HG02970 (cell line): Measurements from ENCODE around the gene HPDL.
"Not testable (repeated sequence)": the region's sequence is repeated elsewhere in the genome, so short reads cannot be mapped to it uniquely, and the experiment has no call there.

Experiments
- ATAC-seq: cut with Tn5 transposase; IDR thresholded peaks from one replicate; pipeline ENCODE4 v1.9.1; 2021; ENCODE audit warnings: mild to moderate bottlenecking, moderate library complexity, moderate number of reproducible peaks; ENCODE audit not compliant: unreplicated experiment, low FRiP score

The HPDL gene

DNA sequence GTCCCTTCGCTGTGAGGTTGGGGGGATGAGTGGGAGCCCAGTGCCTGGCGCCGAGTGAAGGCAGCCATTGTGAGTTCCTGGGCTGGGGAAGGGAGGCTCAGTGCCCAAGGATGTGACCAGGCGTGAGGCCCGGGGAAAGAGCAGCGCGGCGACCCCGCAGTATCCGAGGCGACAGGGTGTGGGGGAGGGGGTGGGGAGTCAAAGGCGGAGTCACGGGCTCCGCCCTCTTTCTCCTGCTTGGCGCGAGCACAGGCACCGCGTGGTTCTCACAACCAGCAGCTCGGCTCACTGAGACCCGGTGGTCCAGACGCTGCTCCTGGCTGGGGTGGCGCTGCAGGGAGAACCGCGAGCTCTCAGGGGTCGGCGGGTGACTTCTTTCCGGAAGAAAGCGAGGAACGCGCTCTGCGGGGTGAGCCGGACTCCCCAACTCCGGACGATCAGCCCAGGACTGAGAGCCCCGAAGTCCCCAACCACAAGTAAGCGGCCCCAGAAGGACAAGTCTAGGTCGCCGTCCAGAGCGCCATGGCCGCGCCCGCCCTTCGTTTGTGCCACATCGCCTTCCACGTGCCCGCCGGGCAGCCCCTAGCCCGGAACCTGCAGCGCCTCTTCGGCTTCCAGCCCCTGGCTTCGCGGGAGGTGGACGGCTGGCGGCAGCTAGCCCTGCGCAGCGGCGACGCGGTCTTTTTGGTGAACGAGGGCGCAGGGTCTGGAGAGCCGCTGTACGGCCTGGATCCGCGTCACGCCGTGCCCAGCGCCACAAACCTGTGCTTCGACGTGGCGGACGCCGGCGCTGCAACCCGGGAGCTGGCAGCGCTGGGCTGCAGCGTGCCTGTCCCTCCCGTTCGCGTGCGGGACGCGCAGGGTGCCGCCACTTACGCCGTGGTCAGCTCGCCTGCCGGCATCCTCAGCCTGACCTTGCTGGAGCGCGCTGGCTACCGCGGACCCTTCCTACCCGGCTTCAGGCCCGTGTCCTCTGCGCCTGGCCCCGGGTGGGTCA lies at the start of gene HPDL:
Gene HPDL, plus strand, starts transcription at position 269 of the 997 bp plus-strand sequence. Its CDS starts 254 bp downstream, at position 523.
- ATAC-seq, result no peak

DNA sequence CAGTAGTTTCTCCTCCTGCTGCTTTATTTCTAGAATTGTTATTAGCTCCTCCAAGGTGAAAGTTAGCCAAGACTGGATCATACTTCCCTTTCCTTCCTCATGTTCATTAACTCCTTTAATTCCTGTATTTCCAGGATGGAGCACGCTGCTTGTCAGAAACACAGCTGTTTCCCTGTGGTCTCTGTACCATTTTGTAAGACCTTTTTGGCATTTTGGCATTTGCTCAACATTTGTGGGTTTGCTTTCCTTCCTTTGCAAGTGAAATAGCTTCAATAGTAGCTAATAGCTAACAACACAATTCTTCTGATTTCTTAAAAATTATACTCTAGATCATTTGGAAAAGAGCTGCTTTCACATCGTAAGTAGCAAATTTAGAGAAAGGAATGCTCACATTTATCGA lies 44.3 kb upstream of the HPDL start:
- ATAC-seq, result no peak

DNA sequence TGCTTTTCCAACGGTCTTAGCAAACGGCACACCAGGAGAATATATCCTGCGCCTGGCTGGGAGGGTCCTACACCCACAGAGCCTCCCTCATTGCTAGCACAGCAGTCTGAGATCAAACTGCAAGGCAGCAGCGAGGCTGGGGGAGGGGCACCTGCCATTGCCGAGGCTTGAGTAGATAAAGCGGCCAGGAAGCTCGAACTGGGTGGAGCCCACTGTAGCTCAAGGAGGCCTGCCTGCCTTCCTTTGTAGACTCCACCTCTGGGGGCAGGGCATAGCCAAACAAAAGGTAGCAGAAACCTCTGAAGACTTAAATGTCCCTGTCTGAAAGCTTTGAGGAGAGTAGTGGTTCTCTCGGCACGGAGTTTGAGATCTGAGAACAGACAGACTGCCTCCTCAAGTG lies 41.8 kb upstream of the HPDL start:
- ATAC-seq, result not testable (repeated sequence)

- ATAC-seq, result not testable (repeated sequence)
Measured at GRCh38 chr1:45286521-45286920, 40.2 kb upstream of the HPDL start.

DNA sequence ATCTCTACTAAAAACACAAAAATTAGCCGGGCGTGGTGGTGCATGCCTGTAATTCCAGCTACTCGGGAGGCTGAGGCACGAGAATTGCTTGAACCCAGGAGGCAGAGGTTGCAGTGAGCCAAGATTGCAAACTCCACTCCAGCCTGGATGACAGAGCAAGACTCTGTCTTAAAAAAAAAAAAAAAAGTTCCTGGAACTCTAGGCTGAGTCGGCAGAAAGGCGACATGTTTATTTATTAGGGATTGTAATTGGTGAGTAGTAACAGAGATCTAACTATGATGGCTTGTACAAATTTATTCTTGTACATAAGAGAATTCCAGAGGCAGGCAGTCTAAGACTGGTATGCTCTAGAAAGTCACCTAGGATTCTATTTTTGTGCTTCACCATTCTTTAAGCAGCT lies 35.7 kb upstream of the HPDL start:
- ATAC-seq, result not testable (repeated sequence)

- no peak for ATAC-seq
Measured at GRCh38 chr1:45291716-45292115, 35.0 kb upstream of the HPDL start.

DNA sequence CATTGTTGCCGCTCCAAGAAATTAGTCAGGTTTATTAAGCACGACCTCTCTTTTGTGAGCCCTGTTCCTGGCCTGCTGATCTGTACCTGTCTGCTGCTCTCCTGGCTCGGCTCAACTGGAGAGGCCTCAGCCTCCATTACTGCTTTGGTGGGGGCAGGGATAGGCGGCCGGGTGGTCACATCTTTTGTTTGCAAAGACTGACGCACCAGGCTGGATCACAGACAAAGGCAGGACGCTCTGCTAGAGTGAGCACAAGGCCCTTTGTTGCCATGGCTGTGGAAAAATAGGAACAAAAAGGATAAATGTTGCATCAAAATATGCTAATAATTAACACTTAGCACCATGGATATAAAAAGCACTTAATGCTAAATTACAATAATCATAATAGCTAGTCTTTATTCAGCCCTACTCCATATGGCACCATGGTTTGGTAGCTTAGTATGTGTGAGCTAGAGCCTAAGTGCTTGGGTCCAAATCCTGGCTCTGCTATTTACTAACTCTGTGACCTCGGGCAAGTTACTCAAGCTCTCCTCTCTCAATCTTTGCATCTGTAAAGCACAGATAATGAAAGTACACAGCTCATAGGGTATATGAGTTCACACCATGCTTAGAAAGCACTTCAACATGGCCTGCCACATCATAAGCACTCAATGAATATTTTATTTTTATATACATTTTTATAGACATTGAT lies 28.9 kb upstream of the HPDL start:
- no peak for ATAC-seq

- ATAC-seq, result no peak
Measured at GRCh38 chr1:45299296-45299695, 27.4 kb upstream of the HPDL start.

- no peak for ATAC-seq
Measured at GRCh38 chr1:45299981-45300668, 26.6 kb upstream of the HPDL start.

- ATAC-seq, result no peak
Measured at GRCh38 chr1:45300669-45300997, 26.1 kb upstream of the HPDL start.

GRCh38 chr1:45302505-45303150 lies 24.1 kb upstream of the HPDL start:
- ATAC-seq, result no peak

DNA sequence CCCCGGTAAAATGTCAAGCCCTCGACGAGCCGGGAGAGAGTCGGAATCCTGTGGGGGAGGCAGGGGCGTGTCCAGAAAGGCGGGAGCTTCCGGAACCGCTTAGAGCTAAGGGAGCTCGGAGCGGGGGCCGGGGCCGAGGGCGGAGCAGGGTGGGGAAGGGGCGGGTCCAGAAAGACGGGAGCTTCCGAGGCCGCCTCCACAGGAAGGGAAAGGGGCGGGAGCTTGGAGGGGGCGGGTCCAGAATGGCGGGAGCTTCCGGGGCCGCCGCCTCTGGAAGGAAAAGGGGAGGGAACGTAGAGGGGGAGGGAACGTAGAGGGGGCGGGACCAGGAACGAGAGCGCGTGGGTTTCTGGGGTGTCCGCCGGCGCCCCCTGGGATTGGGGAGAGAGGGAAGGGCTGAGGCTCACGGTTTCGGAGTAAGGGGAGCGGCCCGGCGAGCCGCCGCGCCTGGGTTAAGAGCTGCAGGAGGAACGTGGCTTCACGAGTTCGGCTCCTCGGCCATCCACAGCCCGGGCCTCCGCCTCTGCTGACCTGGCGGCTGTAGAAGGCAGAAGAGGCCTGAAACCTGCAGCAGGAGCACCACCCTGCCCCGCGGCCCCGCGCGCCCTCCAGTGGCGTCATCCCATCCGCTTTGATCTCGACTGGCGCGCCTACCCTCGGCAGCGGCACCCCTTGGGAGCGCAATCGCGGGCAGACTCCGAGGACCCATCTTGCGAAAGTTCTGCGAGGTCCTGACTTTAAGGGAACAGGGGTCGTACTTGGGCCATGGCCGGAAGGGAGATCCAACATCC lies 23.0 kb upstream of the HPDL start:
- peak; percentile 75 for ATAC-seq

DNA sequence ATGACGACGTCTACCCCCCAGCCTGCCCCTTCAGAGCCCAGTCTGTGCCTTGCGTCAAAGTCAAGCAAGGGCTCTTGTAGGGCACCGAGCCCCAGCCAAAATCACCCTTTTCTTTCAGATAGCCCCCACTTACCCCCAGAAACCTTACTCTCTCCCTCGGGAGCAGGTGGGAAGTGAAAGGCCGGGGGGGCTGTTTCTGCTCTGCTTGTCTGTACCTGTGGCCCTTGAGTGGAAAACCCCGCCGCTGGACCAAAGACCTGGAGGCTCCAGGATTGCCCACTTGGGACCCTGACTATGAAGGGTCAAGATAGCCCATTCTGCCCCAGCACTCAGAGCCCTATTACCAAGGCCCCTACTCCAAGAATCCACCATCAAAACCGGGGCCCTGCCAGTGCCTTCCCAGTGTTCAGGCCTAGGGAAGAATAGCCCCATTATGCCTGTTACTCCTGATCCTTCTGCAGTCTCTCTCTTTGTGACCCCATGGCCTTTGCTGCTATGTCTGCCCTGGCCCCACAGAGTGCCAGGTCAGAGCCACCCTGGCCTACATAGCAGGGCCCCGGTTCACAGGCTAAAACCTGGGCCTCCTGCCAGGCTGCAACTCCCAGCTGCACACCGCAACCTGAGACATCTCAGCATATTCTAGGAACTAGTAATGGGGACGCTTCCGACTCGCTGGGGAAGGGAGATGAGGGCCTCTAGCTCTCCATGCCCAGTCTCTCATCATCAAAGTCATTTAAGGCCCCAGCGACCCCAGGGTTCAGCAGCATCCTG lies 22.2 kb upstream of the HPDL start:
- peak; percentile 1 for ATAC-seq

DNA sequence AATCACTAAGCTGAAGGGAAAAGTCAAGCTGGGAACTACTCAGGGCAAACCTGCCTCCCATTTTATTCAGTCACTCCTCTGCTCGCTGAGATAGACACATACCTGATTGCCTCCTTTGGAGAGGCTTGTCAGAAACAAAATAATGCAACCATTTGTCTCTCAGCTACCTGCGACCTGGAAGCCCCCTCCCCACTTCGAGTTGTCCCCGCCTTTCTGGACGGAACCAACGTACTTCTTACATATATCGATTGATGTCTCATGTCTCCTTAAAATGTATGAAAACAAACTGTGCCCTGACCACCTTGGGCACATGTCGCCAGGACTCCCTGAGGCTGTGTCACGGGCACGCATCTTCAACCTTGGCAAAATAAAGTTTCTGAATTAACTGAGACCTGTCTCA lies 21.5 kb upstream of the HPDL start:
- ATAC-seq, result no peak

GRCh38 chr1:45306319-45306718 lies 20.4 kb upstream of the HPDL start:
- ATAC-seq, result no peak

DNA sequence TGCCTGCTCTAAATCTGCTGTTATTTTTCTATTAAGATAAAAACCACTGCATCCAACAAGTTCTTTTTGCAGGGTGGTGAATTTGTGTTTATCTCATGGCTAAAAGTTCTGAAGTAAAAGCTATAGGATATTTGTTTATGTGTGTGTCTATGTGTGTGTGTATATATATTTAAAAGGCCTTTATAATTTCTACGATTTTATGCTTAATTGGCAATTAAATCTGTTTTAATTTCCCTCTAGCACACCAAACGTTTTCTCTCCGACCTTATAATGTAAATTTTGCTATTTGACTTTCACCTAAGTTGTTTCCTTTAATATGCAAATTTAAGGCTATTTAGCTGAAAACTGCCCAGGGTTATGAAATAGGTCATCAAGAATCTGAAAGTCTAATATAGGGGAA lies 19.8 kb upstream of the HPDL start:
- ATAC-seq, result no peak

DNA sequence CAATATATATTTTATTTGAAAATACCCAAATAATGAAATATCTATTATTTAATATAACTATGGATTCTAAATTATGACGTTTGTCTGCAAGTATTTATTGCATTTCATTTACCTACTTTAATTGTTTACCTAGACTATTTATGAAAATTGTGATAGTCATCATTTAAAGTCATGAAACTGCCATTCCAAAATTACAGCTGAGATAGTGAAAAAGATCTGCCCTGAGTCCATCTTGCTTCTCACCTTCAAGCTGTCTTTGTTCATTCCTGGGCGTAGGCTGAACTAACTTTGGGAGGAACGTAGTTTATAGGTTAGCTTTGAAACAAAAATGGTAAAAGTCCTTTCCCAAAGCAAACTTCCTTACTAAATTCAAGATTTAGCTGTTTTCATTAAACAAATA lies 12.4 kb upstream of the HPDL start:
- no peak for ATAC-seq

- no peak for ATAC-seq
Measured at GRCh38 chr1:45317166-45317565, 9.5 kb upstream of the HPDL start.

DNA sequence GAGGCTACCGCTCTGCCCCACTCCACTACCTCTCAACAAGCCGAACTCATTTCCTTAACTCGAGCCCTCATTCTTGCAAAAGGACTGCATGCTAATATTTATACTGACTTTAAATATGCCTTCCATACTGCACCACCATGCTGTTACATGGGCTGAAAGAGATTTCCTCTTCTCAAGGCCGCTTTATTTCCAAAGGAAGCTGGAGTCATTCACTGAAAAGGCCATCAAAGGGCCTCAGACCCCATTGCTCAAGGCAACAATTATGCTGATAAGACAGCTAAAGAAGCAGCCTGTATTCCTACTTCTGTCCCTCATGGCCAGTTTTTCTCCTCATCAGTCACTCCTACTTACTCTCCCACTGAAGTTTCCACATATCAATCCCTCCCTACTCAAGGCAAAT lies 6.9 kb upstream of the HPDL start:
- ATAC-seq, result no peak
